Hematopoietic multipotent progenitor cell (in vitro differentiated cells): Measurements from ENCODE around the gene ANO3. TPM values are rescaled to one million over a fixed set of nuclear protein-coding genes. Genes with fewer than 3 reads are reported as not detected.

ENCODE experiments used
- DNase-seq, 3 donors: peaks; one replicate each; pipeline ENCODE4 v3.0.0-alpha.2; 2011 to 2015; ENCODE audit warnings: low read depth in 2 of 3, low spot score in 2 of 3
- total RNA-seq: library from RNA; depleted of rRNA; stranded (reverse); fragments of >200 nt; gene quantifications from one replicate; pipeline ENCODE4 v1.2.3, GENCODE V29; 2012

Gene ANO3
- total RNA-seq, 1 donor: under 0.01 TPM

DNA sequence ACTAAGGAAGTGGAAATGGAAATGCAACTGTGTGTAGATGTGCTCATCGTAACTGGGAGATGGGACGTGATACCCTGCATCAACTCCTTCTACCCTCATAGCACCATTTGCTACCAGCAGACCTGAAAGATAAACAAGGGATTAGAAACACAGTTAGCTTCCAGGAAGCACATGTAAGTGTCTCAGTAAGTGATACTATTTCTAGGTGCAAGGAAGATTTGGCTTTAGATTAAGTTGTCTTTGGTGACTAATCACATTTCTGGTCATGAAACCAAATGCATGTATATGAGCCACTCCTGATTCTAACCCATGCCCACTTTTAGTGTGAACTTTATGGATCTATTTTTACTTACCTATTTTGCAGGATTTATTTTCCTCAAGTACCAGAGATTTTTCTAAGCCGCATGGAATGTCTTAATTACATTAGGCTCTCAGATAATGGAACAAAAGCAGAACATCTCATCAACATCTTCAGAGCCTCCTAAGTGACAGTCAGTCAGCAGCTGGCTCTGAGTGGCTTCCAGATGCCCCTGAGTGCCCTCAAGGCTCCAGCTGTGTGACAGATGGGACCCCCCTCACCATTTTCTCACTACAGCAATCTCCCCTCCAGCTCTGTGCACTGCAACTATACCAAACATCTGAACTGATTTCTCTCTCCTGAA lies 368.8 kb downstream of the ANO3 start:
- no peak for DNase-seq

DNA sequence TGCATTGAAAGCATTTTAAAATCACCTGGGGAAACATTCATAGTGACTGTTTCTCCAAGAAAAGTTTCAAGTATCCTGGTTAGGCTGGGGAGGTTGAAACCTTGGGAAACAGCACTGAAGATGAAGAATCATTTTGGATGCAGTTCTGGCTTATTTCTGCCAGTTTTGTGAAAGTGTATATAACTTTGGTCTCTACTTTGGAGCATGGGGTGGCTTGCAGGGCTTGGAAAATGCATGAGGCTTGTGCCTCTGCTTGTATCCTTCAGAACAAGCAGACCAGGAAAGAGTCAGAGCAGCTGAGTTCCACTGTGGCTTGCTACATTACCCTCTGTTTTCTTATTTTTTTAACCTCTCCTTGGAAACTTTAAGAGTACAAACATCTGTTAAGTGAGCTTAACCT lies 370.5 kb downstream of the ANO3 start:
- DNase-seq: no peak

- no peak for DNase-seq
These were observed 371.7 kb downstream of the ANO3 start for GRCh38 chr11:26703411-26704191.

GRCh38 chr11:26704249-26704648 lies 372.3 kb downstream of the ANO3 start:
- DNase-seq: no peak

DNA sequence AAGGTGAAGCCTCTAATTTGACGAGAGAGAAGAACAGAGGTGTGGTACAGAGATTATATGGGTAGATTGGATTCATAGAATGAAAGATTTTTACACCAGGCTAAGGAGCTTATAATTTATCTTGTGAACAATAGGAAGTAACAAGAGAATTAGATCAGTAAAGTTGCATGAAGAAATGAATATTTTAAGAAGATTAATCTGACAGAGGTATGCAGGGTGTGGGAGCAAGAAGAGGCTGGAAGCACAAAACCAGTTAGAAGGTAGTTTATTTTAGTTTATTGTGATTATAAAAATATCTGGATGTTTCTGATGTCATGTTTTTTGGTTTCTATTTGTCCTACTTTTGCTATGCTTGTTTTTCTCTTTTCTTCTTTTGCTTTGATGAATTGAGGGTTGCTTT lies 374.3 kb downstream of the ANO3 start:
- DNase-seq: no peak

- no peak for DNase-seq
These were observed 377.0 kb downstream of the ANO3 start for GRCh38 chr11:26708736-26709456.

- DNase-seq: no peak
These were observed 378.6 kb downstream of the ANO3 start for GRCh38 chr11:26710489-26710888.

GRCh38 chr11:26712497-26712896 lies 380.6 kb downstream of the ANO3 start:
- no peak for DNase-seq

Other genes with a start within 250 kb of the ANO3 start
- not detected for gene MUC15, start 240.1 kb downstream of the ANO3 start, total RNA-seq